Subcutaneous adipose tissue (tissue), 4 donors: ENCODE data around the gene ZNF729. TPM values are rescaled to one million over a fixed set of nuclear protein-coding genes. Genes with fewer than 3 reads are reported as not detected.

Experiments
- CTCF ChIP-seq: fragments of 450-650 bp; IDR thresholded peaks from one replicate; pipeline ENCODE4 v1.5.1; 2016; ENCODE audit warnings: low read depth, mild to moderate bottlenecking, control low read depth, antibody characterized with exemption, moderate library complexity
- small RNA-seq: library from RNA; depleted of rRNA; stranded (forward); fragments of <200 nt; gene quantifications from one replicate; pipeline ENCODE3, GENCODE V24; 2016
- total RNA-seq, 4 donors: library from RNA; depleted of rRNA; stranded (reverse); fragments of >200 nt; gene quantifications; one replicate each; pipeline ENCODE4 v1.1.0, GENCODE V29; 2016

Gene ZNF729
- total RNA-seq, 4 donors from 2014 or later = not detected

GRCh38 chr19:22326219-22326618 is 40.0 kb downstream of the ZNF729 start:
- TF ChIP-seq CTCF = no peak

GRCh38 chr19:22327321-22327720 is 41.1 kb downstream of the ZNF729 start:
- no peak for TF ChIP-seq CTCF

GRCh38 chr19:22331521-22331920 is 45.3 kb downstream of the ZNF729 start:
- TF ChIP-seq CTCF = no peak

- TF ChIP-seq CTCF = no peak
Measured at GRCh38 chr19:22332924-22333323, 46.7 kb downstream of the ZNF729 start.

- TF ChIP-seq CTCF = no peak
Measured at GRCh38 chr19:22335716-22336115, 49.5 kb downstream of the ZNF729 start.

GRCh38 chr19:22354665-22355064 is 68.4 kb downstream of the ZNF729 start:
- TF ChIP-seq CTCF = no peak

Small RNA genes within 50 kb of the gene (small RNA-seq; reads per million reads assigned to genes)
- not detected for gene AC011494.1

Other genes starting within 250 kb of the ZNF729 start
- 1 to 10 TPM in 3 of 4 donors, under 1 TPM in 1; 0.75 to 1.9 (median 1.6) TPM for gene ZNF257, start 234.0 kb upstream of the ZNF729 start, total RNA-seq
- gene ZNF676, start 89.5 kb upstream of the ZNF729 start, total RNA-seq = 1 to 10 TPM in 3 of 4 donors, under 1 TPM in 1; 0.88 to 4.2 (median 1.2) TPM
- gene ZNF98, start 135.9 kb downstream of the ZNF729 start, total RNA-seq = under 1 TPM; 0.17 to 0.33 (median 0.20) TPM